ENCODE data around the gene SCUBE3. TPM values are rescaled to one million over a fixed set of nuclear protein-coding genes. Genes with fewer than 3 reads are reported as not detected.

Gene SCUBE3
- total RNA-seq, 2 donors from 2014 or later: 0.09 to 0.67 TPM

DNA sequence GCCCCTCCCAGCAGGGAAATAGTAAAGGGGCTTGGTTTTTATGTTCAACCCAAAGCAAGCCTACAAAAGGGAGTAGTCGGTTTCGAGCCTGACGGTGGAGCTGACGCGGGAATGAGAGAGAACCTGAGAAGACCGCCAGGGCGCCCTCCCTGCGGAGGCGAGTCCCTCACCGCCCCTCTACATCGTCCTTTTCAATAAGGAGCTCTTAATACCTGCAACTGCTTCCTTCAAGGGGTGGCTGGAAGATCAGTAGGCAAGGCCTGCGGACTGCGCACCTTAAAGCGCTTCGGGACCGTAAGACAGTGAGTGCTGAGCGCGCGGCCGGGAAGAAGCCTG lies 45.1 kb downstream of the SCUBE3 start:
- intact Hi-C loops (cut with DNase I, micrococcal nuclease): no loop called here
- DNase-seq (peak in 1 of 2 donors; percentile 33), ATAC-seq (no peak)

DNA sequence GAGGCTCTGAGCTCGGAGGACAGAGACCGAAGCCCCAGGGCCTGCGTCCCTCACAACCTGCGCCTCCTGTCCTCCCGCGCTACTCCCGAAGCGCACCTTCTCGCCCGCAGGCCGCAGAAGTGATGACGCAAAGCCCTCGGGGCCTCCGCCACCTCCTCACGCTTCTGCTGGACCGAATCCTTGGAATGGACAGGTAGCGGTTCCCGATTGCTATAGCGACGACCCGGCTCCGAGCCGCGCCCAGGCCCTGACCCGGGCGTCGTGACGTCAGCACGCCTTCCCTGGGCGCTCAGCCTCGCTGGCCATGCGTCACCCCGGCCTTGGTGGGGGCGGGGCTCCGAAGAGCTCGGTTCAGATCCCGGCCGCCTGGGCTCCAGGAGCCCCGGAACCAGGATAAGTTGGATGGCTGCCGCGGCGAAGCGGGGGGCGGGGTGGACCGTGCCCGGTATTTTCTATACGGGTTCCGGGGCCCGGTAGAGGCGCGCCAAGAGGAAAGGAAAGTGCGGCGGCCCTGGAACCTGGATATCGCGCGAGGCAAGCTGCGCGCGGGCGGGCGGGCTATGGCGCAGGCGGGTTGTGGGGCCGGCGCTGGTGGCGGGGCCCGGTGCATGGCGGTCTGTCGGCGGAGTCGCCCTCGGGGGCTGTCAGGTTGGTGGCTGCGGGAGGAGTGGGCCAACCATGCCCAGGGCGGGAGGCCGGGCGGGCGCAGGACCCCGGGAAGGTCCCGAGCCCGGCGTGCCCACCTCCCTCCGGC lies 45.6 kb downstream of the SCUBE3 start, which contains the start of gene ZNF76:
ZNF76 (plus strand) TSS at position 542 of the 754 bp plus-strand sequence. CDS start 21,417 bp downstream, outside the sequence.
- ATAC-seq (peak; percentile 94), DNase-seq (peak; percentile 98 to 99)
- intact Hi-C loops (cut with DNase I, micrococcal nuclease): no loop called here

DNA sequence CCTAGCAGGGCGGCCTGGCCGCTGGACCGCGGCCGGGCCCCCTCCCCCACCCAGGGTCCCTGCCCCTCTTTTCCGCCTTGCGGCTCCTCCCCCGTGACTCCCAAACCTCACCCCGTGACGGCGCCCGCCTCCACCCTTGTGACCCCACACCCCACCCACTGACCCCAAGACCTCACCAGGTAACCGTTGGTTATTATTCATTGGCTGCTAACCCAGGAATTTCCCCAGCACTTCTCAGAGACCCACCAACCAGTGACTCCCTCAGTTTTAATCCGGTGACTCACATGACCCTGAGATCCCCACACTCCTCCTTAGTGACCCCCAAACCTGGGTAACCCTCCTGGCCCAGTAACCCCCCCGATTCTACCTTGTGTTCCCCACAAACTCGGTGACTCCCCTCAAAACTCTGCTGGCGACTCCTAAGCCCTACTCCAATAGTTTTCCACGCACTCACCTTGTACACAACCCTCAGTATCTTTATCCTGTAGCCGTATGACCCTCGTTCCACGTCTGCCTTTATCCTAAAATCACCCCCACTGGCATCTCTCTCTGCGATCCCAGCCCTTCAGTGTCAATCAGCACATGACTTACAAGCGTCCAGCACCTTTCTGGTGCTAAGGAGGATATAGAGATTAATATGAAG lies 46.3 kb downstream of the SCUBE3 start:
- peak; percentile 69 for ATAC-seq
- intact Hi-C loops (cut with DNase I, micrococcal nuclease): no loop called here
- peak; percentile 83 to 85 for DNase-seq

DNA sequence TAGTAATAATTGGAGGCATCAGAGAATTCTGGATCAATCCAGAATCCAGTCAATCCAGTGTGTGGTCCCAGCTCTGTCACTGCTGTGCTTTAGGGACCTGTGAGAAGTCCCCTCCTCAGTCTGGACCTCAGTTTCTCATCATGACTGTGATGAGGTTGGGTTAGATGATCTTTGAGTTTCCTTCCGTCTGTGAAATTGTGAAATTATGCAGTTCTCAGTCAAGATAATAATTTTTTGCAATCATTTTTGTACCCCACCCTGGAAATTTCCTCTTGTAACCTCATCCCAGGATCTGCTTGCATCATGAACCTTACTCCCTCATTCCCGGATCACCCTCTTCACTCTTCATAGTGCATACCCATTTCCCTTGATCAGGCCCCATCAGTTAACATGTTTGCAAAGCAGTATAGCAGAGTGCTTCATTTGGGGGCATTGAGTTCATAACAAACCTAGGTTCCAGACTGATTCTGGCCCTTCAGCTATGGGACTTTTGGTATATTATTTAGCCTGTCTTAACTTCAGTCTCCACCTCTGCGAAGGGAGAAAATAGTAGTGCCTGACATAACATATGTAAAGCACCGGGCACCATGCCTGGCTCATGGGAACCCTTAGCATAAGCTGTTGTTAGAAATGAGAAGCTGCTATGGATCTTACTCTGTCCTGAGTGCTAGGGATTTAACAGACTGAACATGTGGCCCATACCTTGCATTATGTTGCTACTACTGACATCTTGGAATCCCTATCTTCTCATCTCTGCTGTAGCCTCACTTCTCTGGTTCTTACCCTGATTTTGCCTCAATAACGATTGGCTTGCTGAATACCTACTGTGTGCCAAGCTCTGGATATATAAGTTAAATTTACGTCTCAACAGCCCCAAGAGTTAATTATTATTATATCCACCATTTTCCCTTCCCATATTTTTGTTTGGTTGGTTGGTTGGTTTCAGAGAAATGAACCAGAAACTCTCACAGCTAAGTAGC lies 47.1 kb downstream of the SCUBE3 start:
- no peak for DNase-seq
- intact Hi-C loops (cut with DNase I, micrococcal nuclease): no loop called here
- no peak for ATAC-seq

DNA sequence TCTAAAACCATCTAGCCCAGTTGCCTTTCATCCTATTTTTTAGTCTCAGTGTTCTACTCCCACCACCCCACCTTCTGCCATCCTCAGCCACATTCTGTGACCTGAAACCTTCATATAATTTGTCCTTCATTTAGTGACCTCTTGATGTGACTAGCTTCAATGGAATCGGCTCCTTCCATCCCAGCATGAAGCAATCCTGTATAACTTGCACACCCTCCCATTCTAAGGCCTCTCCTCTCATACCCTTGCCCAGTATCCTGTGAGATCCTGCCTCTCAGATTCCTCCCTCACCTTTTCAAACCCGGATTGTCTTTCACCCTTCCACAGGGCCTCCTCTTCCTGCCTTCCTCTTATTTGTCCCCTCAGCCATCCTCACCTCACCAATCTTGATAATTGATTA lies 48.8 kb downstream of the SCUBE3 start:
- ATAC-seq (no peak), DNase-seq (no peak)
- intact Hi-C loops (cut with DNase I, micrococcal nuclease): no loop called here

DNA sequence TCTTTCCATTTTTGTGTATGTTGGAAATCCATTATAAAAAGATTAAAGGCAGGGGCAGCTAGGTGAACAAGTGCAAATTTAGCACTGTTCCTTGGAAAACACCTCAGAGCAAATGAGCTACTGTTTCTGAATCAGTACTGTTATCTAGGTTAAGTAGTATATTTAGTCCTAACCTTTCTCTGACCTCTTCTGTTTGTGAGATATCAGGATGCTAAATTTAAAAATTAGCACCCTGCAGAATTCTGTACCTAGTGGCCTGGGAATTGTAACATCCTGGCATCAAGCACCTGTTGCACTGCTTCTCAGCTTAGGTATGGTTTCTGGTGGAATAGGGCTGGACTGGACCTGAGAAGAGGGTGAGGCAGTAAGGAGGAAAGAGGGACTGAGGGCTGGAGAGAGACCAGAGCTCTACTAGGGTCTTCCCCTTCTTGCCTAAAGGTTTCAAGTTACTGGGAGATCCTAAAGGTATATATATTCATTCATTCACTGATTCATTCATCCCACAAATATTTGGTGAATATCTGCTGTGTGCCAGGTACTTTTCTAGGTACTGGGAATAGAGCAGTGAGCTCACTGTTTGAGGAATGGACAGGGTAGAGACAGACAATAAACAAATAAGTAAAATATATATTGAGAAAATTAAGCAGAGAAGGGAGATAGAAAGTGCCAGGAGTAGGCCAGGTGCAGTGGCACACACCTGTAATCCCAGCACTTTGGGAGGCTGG lies 51.0 kb downstream of the SCUBE3 start:
- intact Hi-C loops (cut with DNase I, micrococcal nuclease): no loop called here
- no peak for ATAC-seq
- no peak for DNase-seq

DNA sequence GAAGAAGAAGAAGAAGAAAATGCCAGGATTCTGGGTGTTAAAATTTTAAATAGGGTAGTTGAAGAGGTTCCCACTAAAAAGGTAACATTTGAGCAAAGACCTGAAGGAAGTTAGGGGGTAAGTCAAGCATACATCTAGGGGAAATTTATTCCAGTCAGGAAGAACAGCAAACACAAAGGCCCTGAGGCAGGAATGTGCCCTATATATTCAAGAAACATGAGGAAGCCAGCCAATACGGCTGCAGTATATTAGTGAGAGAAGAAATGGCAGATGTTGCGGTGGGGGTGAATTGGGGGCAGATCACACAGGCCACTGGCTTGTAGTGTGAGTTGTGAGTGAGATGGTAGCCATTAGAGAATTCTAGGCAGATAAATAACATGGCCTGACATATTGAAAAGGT lies 51.8 kb downstream of the SCUBE3 start:
- ATAC-seq (no peak), DNase-seq (no peak)
- intact Hi-C loops (cut with DNase I, micrococcal nuclease): no loop called here

DNA sequence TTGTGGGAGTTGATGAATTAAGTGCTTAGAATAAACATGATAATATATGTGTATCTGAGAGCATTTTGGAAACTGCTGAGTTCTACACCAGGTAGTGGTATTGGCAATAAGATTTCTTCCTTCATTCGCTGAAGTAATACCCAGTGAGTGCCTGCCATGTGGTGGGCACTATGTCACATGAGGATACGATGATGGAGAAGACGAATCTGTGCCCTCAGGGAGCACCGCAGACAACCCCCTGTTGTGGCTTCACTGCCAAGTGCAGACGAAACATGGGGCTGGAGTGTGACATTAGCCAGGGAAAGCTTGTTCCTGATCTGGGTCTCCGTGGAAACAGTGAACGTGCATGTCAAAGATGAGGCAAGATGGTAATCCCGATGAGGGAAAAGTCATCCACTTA lies 53.7 kb downstream of the SCUBE3 start:
- intact Hi-C loops (cut with DNase I, micrococcal nuclease): no loop called here
- ATAC-seq (no peak), DNase-seq (no peak)

DNA sequence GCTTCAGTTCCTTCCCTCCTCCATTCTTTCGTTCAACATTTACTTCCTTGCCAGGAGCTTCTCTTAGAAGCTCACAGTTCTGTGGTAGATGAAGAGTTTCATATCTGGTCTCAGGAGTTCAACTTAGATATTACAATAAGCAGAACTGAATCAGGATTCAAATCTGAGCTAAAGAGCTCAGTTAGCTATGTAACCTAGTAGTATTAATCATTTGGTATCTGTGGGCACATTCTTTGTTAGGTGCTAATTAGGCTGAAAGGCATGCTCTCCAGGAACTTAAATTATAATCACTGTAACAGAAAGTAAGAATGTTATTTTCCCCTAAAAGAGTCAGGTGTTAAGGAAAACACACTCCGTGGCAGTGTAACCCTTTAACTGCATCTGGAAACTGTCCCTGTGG lies 54.1 kb downstream of the SCUBE3 start:
- DNase-seq (no peak), ATAC-seq (no peak)
- intact Hi-C loops (cut with DNase I, micrococcal nuclease): no loop called here

DNA sequence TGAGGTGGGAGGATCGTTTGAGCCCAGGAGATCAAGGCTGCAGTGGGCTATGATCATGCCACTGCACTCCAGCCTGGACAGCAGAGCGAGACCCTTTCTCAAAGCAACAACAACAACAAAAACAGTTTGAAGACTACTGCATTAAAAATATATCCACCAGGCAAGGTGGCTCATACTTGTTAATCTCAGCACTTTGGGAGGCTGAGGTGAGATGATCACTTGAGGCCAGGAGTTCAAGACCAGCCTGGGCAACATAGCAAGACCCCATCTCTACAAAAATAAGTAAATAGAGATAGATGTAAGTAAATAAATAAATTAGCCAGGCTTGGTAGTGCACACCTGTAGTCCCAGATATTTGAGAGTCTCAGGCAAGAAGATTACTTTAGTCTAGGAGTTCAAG lies 58.2 kb downstream of the SCUBE3 start:
- no peak for ATAC-seq
- no peak for DNase-seq
- intact Hi-C loops (cut with DNase I, micrococcal nuclease): no loop called here

DNA sequence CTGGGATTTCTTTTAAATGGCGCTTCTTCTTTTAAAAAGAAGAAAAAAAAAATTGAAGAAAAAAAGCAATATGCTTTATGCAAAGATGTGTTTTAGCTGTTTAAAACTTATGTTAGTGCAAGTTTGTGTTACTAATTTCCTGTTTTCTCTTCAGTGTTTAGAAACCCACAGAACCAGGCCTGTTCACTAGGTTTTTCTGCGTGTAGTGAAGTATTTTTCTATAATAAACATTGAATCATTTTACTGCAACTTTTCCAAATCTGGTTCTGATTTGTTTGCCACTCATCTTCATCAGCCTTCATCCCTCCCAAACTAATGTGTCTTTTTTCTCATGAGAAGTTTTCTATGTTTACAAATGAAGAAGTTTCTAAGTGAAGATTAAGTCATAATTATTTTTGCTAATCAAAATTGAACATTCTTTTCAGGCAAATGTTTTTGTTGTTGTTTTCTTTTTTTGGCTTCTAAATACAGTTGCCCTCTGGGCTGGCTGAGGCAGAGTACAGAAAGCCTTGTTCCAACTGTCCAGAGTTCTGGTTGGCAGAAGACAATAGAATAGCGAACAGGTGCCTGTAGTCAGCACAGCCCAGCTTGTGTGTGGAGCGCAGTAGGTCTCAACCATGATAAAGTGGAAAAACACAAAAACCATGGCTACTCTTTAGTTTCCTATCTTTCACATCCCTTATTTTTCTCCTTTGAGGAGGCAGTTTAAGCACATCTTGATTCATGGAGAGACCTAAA lies 60.2 kb downstream of the SCUBE3 start:
- DNase-seq (no peak), ATAC-seq (no peak)
- intact Hi-C loops (cut with DNase I, micrococcal nuclease): no loop called here

DNA sequence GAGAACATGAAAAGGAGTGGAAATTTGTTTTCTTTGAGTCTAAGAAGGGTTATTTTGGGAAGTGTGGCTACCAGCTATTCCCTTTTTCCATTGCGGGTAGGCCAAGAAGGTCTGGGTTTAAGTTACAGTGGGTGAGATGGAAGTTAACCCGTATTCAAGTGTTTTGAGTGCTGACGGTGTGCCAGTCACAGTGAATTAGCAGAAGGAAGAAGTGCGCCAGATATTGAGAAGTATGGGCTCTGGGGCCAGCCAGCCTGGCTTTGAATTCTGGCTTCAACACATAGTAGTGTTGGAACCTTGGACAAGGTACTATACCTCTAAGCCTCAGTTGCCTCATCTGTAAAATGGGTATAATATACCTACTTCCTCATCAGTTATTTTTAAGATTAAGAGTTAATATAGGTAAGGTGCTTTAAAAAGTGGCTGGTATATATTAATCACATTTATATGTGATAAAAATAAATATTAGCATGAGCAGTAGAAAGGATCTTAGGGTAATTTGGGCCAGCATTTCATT lies 62.0 kb downstream of the SCUBE3 start:
- DNase-seq: no peak
- intact Hi-C loops (cut with DNase I, micrococcal nuclease): no loop called here
- no peak for ATAC-seq

DNA sequence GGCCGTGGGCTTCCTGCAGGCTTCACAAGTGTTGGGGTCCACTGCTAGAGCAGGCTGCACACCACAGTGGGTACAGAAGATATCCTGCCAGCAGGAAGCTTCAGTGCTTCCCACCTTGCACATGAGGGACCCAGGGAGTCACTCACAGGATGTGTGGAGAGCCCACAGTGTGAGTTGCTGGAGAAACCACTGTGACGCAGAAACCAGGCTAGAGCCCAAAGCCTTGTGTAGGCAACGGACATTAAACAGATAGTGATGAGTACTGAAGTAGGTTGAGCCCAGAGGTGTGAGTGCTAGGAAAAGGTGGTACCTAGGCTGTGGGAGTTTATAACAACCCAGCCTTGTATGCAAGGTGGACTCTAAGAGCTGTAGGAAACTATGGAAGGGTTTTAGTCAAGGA lies 65.0 kb downstream of the SCUBE3 start:
- ATAC-seq: no peak

DNA sequence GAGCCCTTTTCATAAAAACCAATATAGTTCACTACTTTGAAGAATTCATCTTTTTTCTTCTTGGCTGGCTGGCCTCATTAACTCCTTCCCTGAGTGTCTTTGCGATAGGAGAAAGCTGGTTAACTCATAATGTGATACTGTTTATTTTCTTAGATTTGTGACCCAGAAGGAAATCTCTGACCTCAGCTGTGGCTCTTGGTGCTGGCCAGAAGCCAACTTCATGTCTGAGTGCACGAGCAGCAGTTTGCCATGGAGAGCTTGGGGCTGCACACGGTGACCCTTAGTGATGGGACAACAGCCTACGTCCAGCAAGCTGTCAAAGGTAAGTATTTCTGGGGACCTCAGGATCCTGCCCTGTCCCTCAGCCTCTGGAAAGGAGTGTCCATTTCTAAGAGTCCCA lies 67.1 kb downstream of the SCUBE3 start:
- no peak for DNase-seq
- ATAC-seq: no peak
- intact Hi-C loops (cut with DNase I, micrococcal nuclease): no loop called here

More for the DNA sequence above, 65.0 kb downstream of the SCUBE3 start:
- intact Hi-C loops (cut with DNase I, micrococcal nuclease): no loop called here
- DNase-seq: no peak

DNA sequence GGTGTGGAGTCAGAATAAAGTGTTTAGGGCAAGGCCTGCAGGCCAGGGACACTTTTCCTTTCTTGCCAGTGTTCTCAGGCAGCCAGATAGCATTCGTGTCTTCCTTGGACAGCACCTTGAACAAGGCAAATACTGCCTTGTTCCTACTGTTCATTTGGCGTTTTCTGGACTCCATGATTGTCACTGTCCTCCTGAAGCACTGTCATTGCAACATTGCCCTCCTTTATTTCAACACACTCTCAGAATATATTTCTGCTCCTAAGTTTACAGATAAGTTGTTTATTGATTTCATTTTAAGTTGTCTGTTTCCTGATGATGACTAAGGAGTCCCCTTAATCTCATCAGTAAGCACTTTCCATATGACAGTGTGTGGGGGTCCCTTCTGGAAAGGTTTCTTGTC lies 68.7 kb downstream of the SCUBE3 start:
- intact Hi-C loops (cut with DNase I, micrococcal nuclease): no loop called here
- ATAC-seq (no peak), DNase-seq (no peak)

DNA sequence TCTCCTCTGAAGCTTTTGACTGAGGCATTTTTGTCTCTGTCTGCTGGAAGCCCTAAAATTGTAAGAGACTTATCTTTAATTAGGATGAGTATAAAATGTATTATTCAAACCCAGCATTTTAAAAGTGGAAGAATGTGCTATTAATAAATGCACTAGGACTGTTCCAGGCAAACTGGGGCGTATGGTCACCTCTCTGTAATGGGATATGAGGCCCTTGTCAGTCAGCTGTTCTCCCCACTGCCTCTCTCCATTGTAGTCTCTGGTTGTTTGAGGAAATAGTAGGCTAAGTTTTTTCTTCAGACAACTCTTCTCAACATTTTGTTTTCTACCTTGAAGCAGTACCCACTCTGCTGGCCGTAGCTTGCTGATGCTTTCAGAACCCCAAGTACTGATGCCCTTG lies 69.6 kb downstream of the SCUBE3 start:
- no peak for DNase-seq
- intact Hi-C loops (cut with DNase I, micrococcal nuclease): no loop called here
- ATAC-seq: no peak

DNA sequence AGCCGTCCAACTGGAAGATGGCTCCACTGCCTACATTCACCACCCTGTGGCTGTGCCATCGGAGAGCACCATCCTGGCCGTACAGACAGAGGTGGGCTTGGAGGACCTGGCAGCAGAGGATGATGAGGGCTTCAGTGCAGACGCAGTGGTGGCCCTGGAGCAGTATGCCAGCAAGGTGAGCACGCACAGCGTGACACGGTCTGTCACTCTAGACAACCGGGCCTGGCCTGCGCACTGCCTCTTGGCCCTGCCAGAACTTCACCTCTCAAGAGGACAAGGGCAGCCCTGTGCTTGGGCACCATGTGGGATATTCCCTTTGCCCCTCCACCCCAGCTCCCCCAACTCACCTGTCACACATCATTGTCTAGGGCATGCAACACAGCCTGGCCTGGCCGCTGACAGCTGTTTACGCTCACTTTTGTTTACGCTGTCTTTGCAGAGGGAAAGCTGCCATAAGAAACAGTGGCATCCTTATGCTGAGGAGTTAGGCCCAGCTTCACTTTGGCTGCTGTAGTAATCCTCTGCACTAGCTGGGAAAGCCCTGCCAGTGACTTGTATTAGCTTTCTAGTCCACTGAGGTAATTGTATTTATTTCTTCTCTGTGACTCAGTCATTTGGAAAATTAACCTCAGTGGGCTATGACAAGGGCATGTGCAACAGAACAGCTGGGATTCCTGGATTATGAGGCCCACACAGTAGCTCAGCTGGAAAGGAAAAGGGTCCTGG lies 74.1 kb downstream of the SCUBE3 start:
- intact Hi-C loops (cut with DNase I, micrococcal nuclease): no loop called here
- no peak for ATAC-seq
- DNase-seq: no peak

DNA sequence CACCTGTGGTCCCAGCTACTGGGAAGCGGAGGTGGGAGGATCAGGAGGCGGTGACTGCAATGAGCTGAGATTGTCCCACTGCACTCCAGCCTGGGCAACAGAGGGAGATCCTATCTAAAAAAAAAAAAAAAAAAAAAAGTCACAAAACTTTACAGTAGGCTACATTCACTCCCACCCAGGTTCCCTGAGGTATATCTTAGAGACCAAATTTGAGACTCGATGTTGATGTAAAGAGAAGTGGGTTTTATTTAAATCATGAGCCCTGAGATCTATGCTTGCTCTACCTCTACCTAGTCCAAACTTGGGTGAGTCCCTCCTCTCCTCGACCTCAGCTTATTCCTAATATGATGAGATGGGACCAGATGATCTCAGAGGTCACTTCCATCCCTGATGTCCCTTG lies 75.1 kb downstream of the SCUBE3 start:
- intact Hi-C loops (cut with DNase I, micrococcal nuclease): no loop called here
- DNase-seq (no peak), ATAC-seq (no peak)

Data from left colon (tissue), 2 donors.